Type B pancreatic cell (in vitro differentiated cells): ENCODE measurements around the gene ANKS1A. TPM values are rescaled to one million over a fixed set of nuclear protein-coding genes. Genes with fewer than 3 reads are reported as not detected.

ENCODE experiments used
- DNase-seq: peaks from one replicate; pipeline ENCODE4 v3.0.0; 2021; ENCODE audit warnings: mixed read lengths; ENCODE audit not compliant: unreplicated experiment; ENCODE audit errors: extremely low spot score
- H3K27ac Mint-ChIP-seq: 2 replicates; pipeline ENCODE4 v1.8.0; 2021; ENCODE audit warnings: mild to moderate bottlenecking, mixed read lengths
- H3K27me3 Mint-ChIP-seq: 2 replicates; pipeline ENCODE4 v1.8.0; 2021; ENCODE audit warnings: mixed read lengths
- H3K36me3 Mint-ChIP-seq: 2 replicates; pipeline ENCODE4 v1.8.0; 2021; ENCODE audit warnings: mixed read lengths
- H3K4me1 Mint-ChIP-seq: one replicate; pipeline ENCODE4 v1.8.0; 2021; ENCODE audit warnings: mixed read lengths; ENCODE audit not compliant: unreplicated experiment
- H3K4me3 Mint-ChIP-seq: 2 replicates; pipeline ENCODE4 v1.8.0; 2021; ENCODE audit warnings: mild to moderate bottlenecking, mixed read lengths
- H3K9me3 Mint-ChIP-seq: 2 replicates; pipeline ENCODE4 v1.8.0; 2021; ENCODE audit warnings: mixed read lengths
- total RNA-seq: library from RNA; stranded (reverse); gene quantifications from 2 replicates; pipeline ENCODE4 v1.2.1, GENCODE V29; 2021; ENCODE audit warnings: low replicate concordance
- TF ChIP-seq, protein P1 (sequence below): fragments of 200-600 bp; sonication (generic); conservative IDR thresholded peaks from 2 replicates; pipeline ENCODE4 v1.5.0; 2021; ENCODE audit warnings: antibody characterized with exemption, mild to moderate bottlenecking

ANKS1A gene
- total RNA-seq, 1 donor from 2014 or later, result 28.0 TPM

DNA sequence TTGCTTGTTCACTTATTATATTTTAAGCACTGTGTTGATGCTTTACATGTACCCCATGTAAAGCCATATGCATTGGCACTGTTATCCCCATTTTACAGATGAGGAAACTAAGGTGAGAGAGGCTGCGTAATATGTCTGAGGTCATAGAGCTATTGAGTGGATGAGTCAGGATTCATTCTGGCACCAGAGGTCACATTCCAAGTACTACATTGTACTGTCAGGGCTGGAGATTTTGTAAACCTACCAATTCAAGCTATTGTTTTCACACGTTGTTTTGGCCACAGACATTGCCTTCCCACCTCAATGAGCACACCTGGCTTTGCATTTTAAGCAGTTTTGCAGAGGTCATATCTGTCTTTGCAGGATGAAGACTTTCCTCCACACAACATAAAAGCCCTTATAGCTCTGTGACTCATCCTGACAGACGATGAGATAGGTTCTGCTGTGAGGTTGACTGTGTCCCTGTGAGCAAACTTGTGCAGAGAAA is 33.2 kb downstream of the ANKS1A start:
- Mint-ChIP-seq H3K27ac (no peak overlapping the region), H3K4me1 (peaks cover 4% of the 10 kb centered on the region), H3K27me3 (no peaks in the 10 kb centered on the region), H3K36me3 (no peaks in the 10 kb centered on the region), H3K4me3 (no peak overlapping the region), H3K9me3 (no peaks in the 10 kb centered on the region)
- DNase-seq, result no peak
- TF ChIP-seq, protein P1, sequence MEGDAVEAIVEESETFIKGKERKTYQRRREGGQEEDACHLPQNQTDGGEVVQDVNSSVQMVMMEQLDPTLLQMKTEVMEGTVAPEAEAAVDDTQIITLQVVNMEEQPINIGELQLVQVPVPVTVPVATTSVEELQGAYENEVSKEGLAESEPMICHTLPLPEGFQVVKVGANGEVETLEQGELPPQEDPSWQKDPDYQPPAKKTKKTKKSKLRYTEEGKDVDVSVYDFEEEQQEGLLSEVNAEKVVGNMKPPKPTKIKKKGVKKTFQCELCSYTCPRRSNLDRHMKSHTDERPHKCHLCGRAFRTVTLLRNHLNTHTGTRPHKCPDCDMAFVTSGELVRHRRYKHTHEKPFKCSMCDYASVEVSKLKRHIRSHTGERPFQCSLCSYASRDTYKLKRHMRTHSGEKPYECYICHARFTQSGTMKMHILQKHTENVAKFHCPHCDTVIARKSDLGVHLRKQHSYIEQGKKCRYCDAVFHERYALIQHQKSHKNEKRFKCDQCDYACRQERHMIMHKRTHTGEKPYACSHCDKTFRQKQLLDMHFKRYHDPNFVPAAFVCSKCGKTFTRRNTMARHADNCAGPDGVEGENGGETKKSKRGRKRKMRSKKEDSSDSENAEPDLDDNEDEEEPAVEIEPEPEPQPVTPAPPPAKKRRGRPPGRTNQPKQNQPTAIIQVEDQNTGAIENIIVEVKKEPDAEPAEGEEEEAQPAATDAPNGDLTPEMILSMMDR, result no peak

DNA sequence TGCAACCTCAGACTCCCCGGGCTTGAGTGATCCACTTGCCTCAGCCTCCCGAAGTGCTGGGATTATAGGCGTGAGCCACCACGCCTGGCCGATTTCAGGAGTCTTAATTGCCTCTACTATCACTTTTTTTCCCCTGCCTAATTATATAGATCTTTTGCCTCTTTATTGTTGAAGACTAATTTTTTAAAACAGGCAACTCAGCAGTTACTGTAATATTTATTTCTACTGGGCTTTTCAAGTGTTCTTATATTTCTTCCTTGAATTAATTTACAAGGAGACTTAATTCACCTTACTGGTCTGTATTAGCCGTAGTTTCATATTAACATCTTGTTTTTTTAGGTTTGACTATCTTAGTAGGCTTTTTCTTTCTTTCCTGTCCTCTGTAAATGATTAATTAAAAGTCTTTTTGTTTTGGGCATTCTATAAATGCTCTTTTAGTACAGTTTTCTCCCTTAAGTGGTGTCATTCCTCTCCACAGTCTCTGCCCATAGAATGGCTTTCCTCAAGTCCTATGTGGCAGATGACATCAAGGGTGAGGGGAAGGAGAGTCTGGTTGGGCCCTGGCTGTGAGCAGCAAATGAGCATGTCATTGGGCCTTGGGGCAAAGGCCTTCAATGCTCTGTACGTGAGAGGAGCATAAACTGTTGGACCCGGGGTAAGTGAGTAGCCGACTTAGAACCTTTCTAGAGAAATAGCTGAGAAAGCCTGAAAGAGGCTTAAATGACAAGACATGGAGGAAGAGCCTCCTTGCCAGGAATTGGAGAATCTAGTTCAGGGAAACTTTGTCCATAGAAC is 36.0 kb downstream of the ANKS1A start:
- no peak for DNase-seq
- TF ChIP-seq, protein P1, result no peak
- Mint-ChIP-seq H3K27me3 (no peaks in the 10 kb centered on the region), H3K36me3 (no peaks in the 10 kb centered on the region), H3K9me3 (no peaks in the 10 kb centered on the region), H3K4me3 (no peak overlapping the region), H3K27ac (no peak overlapping the region), H3K4me1 (peaks cover 16% of the 10 kb centered on the region)

DNA sequence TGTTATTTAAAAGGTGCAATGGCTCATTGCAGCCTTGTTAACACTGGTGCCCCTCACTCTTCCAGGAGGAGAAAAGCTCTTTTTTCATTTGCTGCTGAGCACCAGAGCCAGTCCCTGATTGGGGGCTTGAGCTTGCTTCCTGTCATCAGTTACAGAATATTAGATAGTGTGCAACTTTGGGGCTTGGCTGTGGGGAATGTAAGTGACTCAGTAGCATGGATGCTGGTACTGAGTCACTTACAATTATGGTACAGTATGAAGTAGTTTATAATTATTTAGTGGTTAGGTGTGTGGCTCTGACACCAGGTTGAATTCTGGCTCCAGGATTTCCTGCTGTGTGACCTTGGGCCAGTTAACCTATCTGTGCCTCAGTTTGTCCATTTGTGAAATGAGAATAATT is 37.6 kb downstream of the ANKS1A start:
- DNase-seq, result no peak
- H3K9me3 Mint-ChIP-seq, result no peaks in the 10 kb centered on the region
- TF ChIP-seq, protein P1, result no peak

DNA sequence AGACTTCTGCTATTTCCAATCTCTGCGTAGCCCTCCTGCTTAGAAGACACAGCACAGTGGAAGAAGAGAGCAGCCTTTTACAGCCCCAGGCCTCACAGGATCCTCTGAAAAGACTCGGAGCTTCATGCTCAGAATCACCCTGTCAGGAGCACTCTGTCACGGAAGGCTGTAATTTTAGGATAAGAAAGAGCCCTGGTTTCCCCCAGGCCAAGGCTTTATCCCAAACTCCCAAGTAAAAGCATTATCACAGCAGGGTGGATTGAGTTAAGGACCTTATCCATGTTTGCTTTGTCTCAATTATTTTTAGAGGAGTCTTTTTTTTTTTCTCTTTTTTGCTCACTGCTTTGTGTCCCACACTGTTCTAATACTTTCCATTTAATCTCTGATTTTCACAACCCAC is 39.2 kb downstream of the ANKS1A start:
- Mint-ChIP-seq H3K27ac (no peak overlapping the region), H3K27me3 (no peaks in the 10 kb centered on the region), H3K4me1 (peaks cover 22% of the 10 kb centered on the region), H3K4me3 (no peak overlapping the region), H3K36me3 (peaks cover 4% of the 10 kb centered on the region), H3K9me3 (no peaks in the 10 kb centered on the region)
- no peak for DNase-seq
- TF ChIP-seq, protein P1, result no peak

More for the DNA sequence above, 37.6 kb downstream of the ANKS1A start:
- Mint-ChIP-seq H3K27ac (peak overlapping the region; percentile 24), H3K4me3 (no peak overlapping the region), H3K27me3 (no peaks in the 10 kb centered on the region), H3K4me1 (peaks cover 22% of the 10 kb centered on the region), H3K36me3 (peaks cover 3% of the 10 kb centered on the region)

DNA sequence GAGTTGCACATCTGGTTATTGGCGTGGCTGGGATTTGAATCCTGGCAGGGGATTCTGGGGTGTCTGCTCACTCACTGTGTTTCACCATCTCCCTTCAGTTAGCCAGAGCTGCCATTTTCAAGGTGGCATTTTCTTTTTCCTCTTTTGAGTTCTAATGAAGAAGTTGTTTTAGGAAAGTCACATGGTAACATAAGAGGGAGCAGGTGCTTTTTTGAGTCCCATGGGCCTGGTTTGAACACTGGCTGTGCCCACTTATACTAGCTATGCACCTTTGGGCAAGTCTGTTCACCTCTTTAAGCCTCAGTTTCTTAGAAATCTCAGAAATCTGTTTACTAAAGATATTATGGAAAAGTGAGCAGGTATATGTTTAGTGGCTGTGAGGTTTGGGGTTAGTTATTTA is 39.6 kb downstream of the ANKS1A start:
- Mint-ChIP-seq H3K27ac (no peak overlapping the region), H3K4me3 (no peak overlapping the region), H3K27me3 (no peaks in the 10 kb centered on the region), H3K36me3 (peaks cover 4% of the 10 kb centered on the region), H3K4me1 (peaks cover 22% of the 10 kb centered on the region), H3K9me3 (no peaks in the 10 kb centered on the region)
- TF ChIP-seq, protein P1, result no peak
- no peak for DNase-seq
